A549 treated with ZK216348 at 1 μM for 4 hours (cell line): ENCODE measurements around the gene TP73. TPM values are rescaled to one million over a fixed set of nuclear protein-coding genes. Genes with fewer than 3 reads are reported as not detected.

ENCODE experiments used
- total RNA-seq: library from RNA; stranded (reverse); fragments of 200-300 nt; extraction: Qiagen RNA extraction; gene quantifications from 5 replicates; pipeline ENCODE4 v1.2.3, GENCODE V29; 2022; ENCODE audit warnings: low read depth

TP73 gene
- total RNA-seq = 0.59 to 0.83 TPM (median 0.71 TPM) in 5 replicates

GRCh38 chr1:3651930-3652547 lies at the start of gene TP73:
TP73 (plus strand) TSS chr1:3652516; CDS start chr1:3682366, 29,850 bp downstream.

GRCh38 chr1:3611170-3612019 lies 40.9 kb upstream of the TP73 start, which contains the start of gene MEGF6:
MEGF6 (minus strand) TSS chr1:3611508; CDS start chr1:3611268, 240 bp downstream.

GRCh38 chr1:3624200-3625136 lies 27.8 kb upstream of the TP73 start, which contains the start of gene TPRG1L:
TPRG1L (plus strand) TSS chr1:3625015; CDS start chr1:3625073, 58 bp downstream.

DNA sequence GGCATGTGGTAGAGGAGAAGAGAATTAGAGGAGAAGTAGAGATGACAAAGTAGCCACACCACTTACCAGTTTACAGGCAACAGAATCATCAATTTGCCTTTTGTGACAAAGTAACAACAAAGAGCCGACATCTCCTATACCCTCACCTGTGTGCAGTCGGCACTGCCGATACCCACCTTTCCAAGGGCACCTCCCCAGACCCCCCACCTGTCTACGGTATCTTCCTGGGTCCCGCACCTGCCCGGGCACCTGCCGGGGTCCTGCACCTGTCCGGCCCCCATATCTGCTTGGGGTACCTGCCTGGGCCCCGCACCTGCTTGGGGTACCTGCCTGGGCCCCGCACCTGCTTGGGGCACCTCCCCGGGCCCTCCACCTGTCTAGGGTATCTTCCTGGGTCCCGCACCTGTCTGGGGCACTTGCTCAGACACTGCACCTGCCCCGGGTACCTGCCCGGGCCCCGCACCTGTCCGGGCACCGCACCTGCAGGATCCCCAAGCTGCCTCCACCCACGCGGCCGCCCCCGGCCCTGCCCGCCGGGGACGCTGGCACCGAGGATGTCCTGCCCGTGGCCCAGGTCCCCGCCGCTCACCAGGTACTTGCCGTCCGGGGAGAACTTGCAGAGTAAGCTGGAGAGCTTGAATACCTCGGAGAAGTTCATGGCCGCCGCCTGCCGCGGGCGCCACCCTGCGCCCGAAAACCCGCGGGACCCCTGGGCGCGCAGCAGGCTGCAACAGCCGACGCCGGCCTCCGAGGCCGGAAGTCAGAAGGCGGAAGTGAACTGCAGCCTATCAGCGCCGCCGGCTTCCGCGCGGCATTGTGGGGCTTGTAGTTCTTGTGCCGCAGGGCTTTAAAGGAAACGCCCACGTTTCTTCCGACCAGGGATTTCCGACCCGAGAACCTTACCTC lies 2.7 kb upstream of the TP73 start, which contains the start of gene WRAP73:
TSS of gene WRAP73 (minus strand) at position 762 of the 906 bp plus-strand sequence. CDS start at position 658, 104 bp downstream.

GRCh38 chr1:3752400-3752945 lies 100.2 kb downstream of the TP73 start, which contains the start of gene CCDC27:
CCDC27 (plus strand) TSS chr1:3752450; CDS start chr1:3752482, 32 bp downstream.

DNA sequence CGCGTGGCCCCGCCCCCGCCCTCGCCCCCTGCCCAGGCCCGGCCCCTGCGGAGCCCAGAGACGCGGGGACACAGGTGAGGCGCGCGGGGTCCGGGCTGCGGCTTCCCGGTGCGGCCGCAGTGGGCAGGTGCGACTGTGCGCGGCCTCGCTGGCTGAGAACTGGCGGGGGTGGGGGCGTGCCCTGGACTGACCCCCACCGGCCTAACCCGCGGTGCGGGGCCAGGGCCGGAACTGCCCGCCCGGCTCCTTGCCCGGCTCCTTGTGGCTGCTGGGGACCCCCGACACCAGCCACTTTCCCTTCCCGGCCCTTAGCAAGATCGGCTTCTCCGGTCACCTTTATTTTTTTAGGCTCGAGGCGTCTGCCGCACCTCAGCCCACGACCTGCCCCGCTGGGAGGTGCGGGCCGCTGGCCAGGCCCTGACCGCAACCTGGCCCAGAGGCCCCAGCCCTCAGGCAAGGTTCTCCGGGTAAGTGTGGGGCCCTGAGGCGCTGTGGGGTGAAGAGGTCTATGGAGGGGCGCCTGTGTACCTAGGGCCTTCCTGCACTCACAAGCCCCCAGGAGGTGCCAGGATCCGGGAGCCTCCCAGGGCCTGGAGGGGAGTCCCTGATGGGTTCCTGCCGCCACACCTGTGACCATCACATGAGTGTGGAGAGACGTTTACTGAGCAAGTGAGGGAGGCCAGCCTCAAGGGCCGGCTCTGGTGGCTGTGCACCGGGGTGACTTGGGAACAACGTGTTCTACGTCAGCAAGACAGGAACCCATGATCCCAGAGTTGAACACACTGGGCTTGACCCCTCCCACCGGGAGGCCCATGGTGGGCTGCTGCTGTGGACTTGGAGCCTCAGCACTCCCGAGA lies 120.6 kb downstream of the TP73 start, which contains the start of gene SMIM1:
TSS of gene SMIM1 (plus strand) at position 35 of the 857 bp plus-strand sequence. CDS start 2,625 bp downstream, outside the sequence.

Other genes with a start within 250 kb of the TP73 start
- 2.8 to 6.0 TPM (median 4.5 TPM) in 5 replicates for gene ARHGEF16, start 197.9 kb upstream of the TP73 start, total RNA-seq
- gene MEGF6, start 41.0 kb upstream of the TP73 start, total RNA-seq = 6.0 to 17.3 TPM (median 10.8 TPM) in 5 replicates
- 22.7 to 29.9 TPM (median 28.4 TPM) in 5 replicates for gene TPRG1L, start 27.5 kb upstream of the TP73 start, total RNA-seq
- 14.7 to 19.9 TPM (median 19.2 TPM) in 5 replicates for gene WRAP73, start 2.4 kb upstream of the TP73 start, total RNA-seq
- gene CCDC27, start 99.9 kb downstream of the TP73 start, total RNA-seq = not detected in 5 replicates
- 1.0 to 2.1 TPM (median 1.6 TPM) in 4 of 5 replicates, not detected in the other for gene SMIM1, start 120.2 kb downstream of the TP73 start, total RNA-seq
- gene LRRC47, start 144.0 kb downstream of the TP73 start, total RNA-seq = 27.9 to 38.3 TPM (median 34.8 TPM) in 5 replicates
- 15.0 to 20.5 TPM (median 17.7 TPM) in 5 replicates for gene CEP104, start 204.7 kb downstream of the TP73 start, total RNA-seq
- 2.2 to 5.0 TPM (median 4.2 TPM) in 5 replicates for gene DFFB, start 205.0 kb downstream of the TP73 start, total RNA-seq
- 23.1 to 25.9 TPM (median 25.2 TPM) in 5 replicates for gene C1orf174, start 247.8 kb downstream of the TP73 start, total RNA-seq